Endothelial cell of umbilical vein (primary cell): ENCODE measurements around the gene FRMPD1.

ENCODE experiments used
- CTCF ChIP-seq, 2 donors: IDR thresholded peaks; 1 replicate in 1 of 2; 2 replicates in 1 of 2; pipeline ENCODE4 v1.5.1; 2011; ENCODE audit warnings: low read length in 2 of 2, mild to moderate bottlenecking in 2 of 2, moderate library complexity in 2 of 2, control low read depth in 1 of 2, inconsistent platforms in 1 of 2, low read depth in 1 of 2; ENCODE audit not compliant: insufficient read depth in 1 of 2; ENCODE audit errors: extremely low read depth in 1 of 2
- EZH2 ChIP-seq: IDR thresholded peaks from 2 replicates; pipeline ENCODE4 v1.6.1; 2012; ENCODE audit warnings: borderline replicate concordance, low read depth, mild to moderate bottlenecking, moderate library complexity, low read length, inconsistent platforms; ENCODE audit not compliant: severe bottlenecking
- FOS ChIP-seq: IDR thresholded peaks from 2 replicates; pipeline ENCODE4 v1.6.1; 2011; ENCODE audit warnings: mild to moderate bottlenecking, low read length, moderate library complexity, borderline replicate concordance; ENCODE audit not compliant: insufficient read depth
- GATA2 ChIP-seq: IDR thresholded peaks from 2 replicates; pipeline ENCODE4 v1.7.0; 2011; ENCODE audit warnings: low read depth, mild to moderate bottlenecking, moderate library complexity, mixed read lengths, low read length; ENCODE audit not compliant: insufficient read length, insufficient read depth
- JUN ChIP-seq: IDR thresholded peaks from 2 replicates; pipeline ENCODE4 v1.6.1; 2011; ENCODE audit warnings: borderline replicate concordance, low read depth; ENCODE audit not compliant: insufficient read length, insufficient read depth
- MAX ChIP-seq: IDR thresholded peaks from 2 replicates; pipeline ENCODE4 v1.6.1; 2011; ENCODE audit not compliant: insufficient read depth, insufficient read length
- MYC ChIP-seq: IDR thresholded peaks from one replicate; pipeline ENCODE4 v1.6.1; 2011; ENCODE audit warnings: mild to moderate bottlenecking, low read depth, low read length
- POLR2A ChIP-seq: IDR thresholded peaks from 2 replicates; pipeline ENCODE4 v1.6.1; 2012; ENCODE audit warnings: low read depth, mild to moderate bottlenecking, control low read depth, low read length
- POLR2AphosphoS5 ChIP-seq: IDR thresholded peaks from 2 replicates; pipeline ENCODE4 v1.6.1; 2012; ENCODE audit warnings: low read depth, mild to moderate bottlenecking, control low read depth, low read length, moderate library complexity; ENCODE audit not compliant: insufficient read depth

GRCh38 chr9:37618817-37619216 is 31.9 kb upstream of the FRMPD1 start:
- TF ChIP-seq CTCF (IDR thresholded peaks at IDR 0.05; ENCODE audit: extremely low read depth in 1 of 2, insufficient read depth in 1 of 2, low read depth in 1 of 2, low read length in 2 of 2) = no peak
- no peak for TF ChIP-seq JUN
- no peak for TF ChIP-seq MYC
- TF ChIP-seq POLR2A = no peak
- TF ChIP-seq EZH2 = no peak
- TF ChIP-seq FOS = no peak
- no peak for TF ChIP-seq MAX
- no peak for TF ChIP-seq POLR2AphosphoS5
- TF ChIP-seq GATA2 = no peak
